GM21786 (cell line): Measurements from ENCODE around the gene SAMD14.

ENCODE experiments used
- ATAC-seq: cut with Tn5 transposase; IDR thresholded peaks from one replicate; pipeline ENCODE4 v1.9.1; 2021; ENCODE audit not compliant: unreplicated experiment

Gene SAMD14

GRCh38 chr17:50165466-50165865, 35.5 kb upstream of the SAMD14 start:
- no peak for ATAC-seq

GRCh38 chr17:50165066-50165465, 35.1 kb upstream of the SAMD14 start:
- no peak for ATAC-seq

GRCh38 chr17:50164697-50164988, 34.7 kb upstream of the SAMD14 start:
- no peak for ATAC-seq

GRCh38 chr17:50163843-50164696, 34.1 kb upstream of the SAMD14 start:
- no peak for ATAC-seq

GRCh38 chr17:50162466-50163254, 32.7 kb upstream of the SAMD14 start:
- no peak for ATAC-seq

- no peak for ATAC-seq
Measured at GRCh38 chr17:50161911-50162288, 31.9 kb upstream of the SAMD14 start.

GRCh38 chr17:50161023-50161910, 31.3 kb upstream of the SAMD14 start:
- ATAC-seq = peak; percentile 79

- no peak for ATAC-seq
Measured at GRCh38 chr17:50157891-50158290, 27.9 kb upstream of the SAMD14 start.

- no peak for ATAC-seq
Measured at GRCh38 chr17:50155115-50155819, 25.3 kb upstream of the SAMD14 start.

- ATAC-seq = peak; percentile 40
Measured at GRCh38 chr17:50154604-50155003, 24.6 kb upstream of the SAMD14 start.

GRCh38 chr17:50153650-50154575, 24.0 kb upstream of the SAMD14 start:
- no peak for ATAC-seq

- ATAC-seq = no peak
Measured at GRCh38 chr17:50152736-50153135, 22.8 kb upstream of the SAMD14 start.

- ATAC-seq = no peak
Measured at GRCh38 chr17:50151937-50152547, 22.1 kb upstream of the SAMD14 start.

GRCh38 chr17:50151041-50151936, 21.3 kb upstream of the SAMD14 start:
- ATAC-seq = peak; percentile 25

- ATAC-seq = no peak
Measured at GRCh38 chr17:50150354-50151040, 20.5 kb upstream of the SAMD14 start, which contains the start of gene PPP1R9B. TSS of gene PPP1R9B (minus strand) at chr17:50150677. CDS start at chr17:50150513, 164 bp downstream.

GRCh38 chr17:50149417-50150353, 19.7 kb upstream of the SAMD14 start:
- ATAC-seq = no peak

GRCh38 chr17:50149091-50149416, 19.1 kb upstream of the SAMD14 start:
- ATAC-seq = no peak
